Kidney epithelial cell (primary cell): ENCODE measurements around the gene AATK. TPM values are rescaled to one million over a fixed set of nuclear protein-coding genes. Genes with fewer than 3 reads are reported as not detected.

Experiments
- DNase-seq: peaks from one replicate; pipeline ENCODE4 v3.0.0-alpha.2; 2010; ENCODE audit warnings: low read depth
- H3K27me3 ChIP-seq: 2 replicates; pipeline ENCODE4 v1.6.0; 2011; ENCODE audit warnings: low read length; ENCODE audit not compliant: control insufficient read depth, insufficient read depth
- H3K36me3 ChIP-seq: 2 replicates; pipeline ENCODE4 v1.5.1; 2011; ENCODE audit warnings: low read length; ENCODE audit not compliant: control insufficient read depth, insufficient read depth
- H3K4me3 ChIP-seq: 2 replicates; pipeline ENCODE4 v1.5.1; 2011; ENCODE audit warnings: low read depth, mild to moderate bottlenecking, control low read depth, low read length
- CTCF ChIP-seq: IDR thresholded peaks from 2 replicates; pipeline ENCODE4 v1.5.1; 2011; ENCODE audit warnings: mild to moderate bottlenecking, moderate library complexity, low read length, control low read depth, inconsistent platforms; ENCODE audit not compliant: insufficient read depth, poor library complexity, severe bottlenecking
- total RNA-seq: library from RNA; depleted of rRNA; stranded (reverse); fragments of >200 nt; gene quantifications from 2 replicates; pipeline ENCODE4 v1.2.3, GENCODE V29; 2015

AATK gene
- total RNA-seq, 1 donor from 2014 or later, result 0.33 TPM

- no peaks in the 10 kb centered on the region for H3K36me3 ChIP-seq
- H3K27me3 ChIP-seq, result no peaks in the 10 kb centered on the region
- DNase-seq, result no peak
Measured at GRCh38 chr17:81097134-81097942, 68.7 kb downstream of the AATK start.

GRCh38 chr17:81096741-81097133, 69.3 kb downstream of the AATK start:
- Histone ChIP-seq H3K27me3 (no peaks in the 10 kb centered on the region), H3K4me3 (no peak overlapping the region), H3K36me3 (no peaks in the 10 kb centered on the region)
- TF ChIP-seq CTCF, result no peak
- DNase-seq, result no peak

More at GRCh38 chr17:81097134-81097942, 68.7 kb downstream of the AATK start:
- no peak overlapping the region for H3K4me3 ChIP-seq
- peak; percentile 79 for TF ChIP-seq CTCF

- Histone ChIP-seq H3K27me3 (no peaks in the 10 kb centered on the region), H3K4me3 (no peak overlapping the region), H3K36me3 (no peaks in the 10 kb centered on the region)
- DNase-seq, result no peak
- no peak for TF ChIP-seq CTCF
Measured at GRCh38 chr17:81095383-81095762, 70.6 kb downstream of the AATK start.

DNA sequence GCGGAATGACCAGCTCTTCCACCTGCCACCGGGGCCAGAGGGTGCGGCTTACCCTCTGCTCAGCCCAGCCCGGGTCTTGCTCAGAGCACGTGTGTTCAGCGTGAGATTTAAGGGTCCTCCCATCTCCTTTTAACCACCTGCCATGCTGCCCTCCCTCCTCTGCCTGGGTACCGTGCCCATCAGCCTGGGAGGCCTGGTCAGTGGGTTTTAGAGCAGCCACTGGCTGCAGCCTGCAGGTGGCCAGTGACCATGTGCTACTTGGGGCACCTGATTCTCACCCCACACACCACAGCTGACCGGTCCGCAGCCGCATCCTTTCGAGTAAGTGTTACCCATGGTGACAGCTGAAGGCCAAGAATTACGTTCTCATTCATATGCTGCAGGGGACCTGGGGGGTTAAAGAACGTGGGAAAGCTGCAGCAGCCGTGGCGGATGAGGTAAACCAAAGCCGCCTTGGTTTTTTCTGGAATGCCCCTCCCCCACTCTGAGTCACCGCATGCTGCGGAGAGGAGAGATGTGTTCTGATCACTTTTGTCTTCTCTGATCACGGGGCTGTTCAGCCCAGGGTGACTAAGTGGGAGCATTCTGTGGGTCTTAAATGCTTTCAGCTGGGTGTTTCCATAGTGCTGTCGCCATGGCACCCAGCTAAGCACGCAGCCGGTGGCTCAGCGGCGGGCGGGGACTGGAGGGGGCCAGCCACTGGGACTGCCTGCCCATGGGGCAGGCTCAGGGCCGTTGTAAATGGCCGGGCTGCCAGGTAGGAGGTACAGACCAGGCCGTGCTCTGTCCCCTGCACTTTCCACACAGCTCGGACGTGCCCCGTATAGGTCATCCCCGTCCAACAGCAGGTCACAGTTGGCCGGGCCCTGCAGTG, 71.3 kb downstream of the AATK start:
- DNase-seq, result peak; percentile 100
- H3K4me3 ChIP-seq, result no peak overlapping the region
- H3K36me3 ChIP-seq, result no peaks in the 10 kb centered on the region
- peak; percentile 4 for TF ChIP-seq CTCF
- no peaks in the 10 kb centered on the region for H3K27me3 ChIP-seq

DNA sequence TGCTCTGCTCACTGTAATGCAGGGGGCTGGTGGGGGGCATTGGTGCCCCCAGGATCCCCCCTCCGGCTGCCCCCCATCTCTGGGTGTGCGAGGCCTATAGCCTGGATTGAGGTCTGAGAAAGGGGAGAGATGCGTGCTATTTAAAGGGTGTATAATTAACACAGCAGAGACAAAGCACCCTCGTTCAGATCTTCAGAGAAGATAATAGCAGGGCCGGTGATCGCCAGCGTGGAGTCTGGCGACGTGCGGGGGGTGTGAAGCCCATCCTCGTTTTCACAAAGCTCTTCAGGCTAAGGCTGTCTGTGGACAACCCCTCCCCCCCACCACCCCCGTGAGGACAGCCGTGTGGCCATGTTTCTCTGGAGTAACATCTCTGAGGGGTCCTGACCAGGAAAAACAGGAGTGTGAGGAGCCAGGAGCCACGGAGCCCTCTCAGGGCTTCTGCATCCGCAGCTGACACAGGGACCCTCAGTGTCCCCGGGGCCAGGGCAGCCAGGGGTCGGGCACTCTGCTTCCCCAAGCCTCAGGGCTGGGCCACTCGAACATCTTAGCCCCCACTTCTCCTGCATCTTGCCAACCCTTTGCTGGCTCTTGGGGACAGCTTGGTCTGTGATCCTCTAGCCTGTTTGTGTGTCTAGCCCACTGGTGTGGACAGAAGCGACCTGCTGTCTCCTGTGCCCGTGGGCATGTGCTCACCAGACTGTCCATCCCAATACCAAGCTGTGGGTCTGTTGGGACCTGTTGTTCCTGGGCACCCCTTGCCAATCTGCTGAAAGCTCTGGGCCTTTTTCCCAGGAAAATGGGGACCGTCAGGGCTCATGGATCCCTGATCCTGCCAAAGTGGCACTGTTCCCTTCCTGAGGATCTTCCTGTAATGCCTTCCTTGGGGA, 72.2 kb downstream of the AATK start:
- no peaks in the 10 kb centered on the region for H3K36me3 ChIP-seq

More for the DNA sequence above, 72.2 kb downstream of the AATK start:
- no peaks in the 10 kb centered on the region for H3K27me3 ChIP-seq
- no peak for DNase-seq
- no peak overlapping the region for H3K4me3 ChIP-seq
- TF ChIP-seq CTCF, result no peak
